Left ventricle myocardium superior (tissue), 1 donor: Measurements from ENCODE around the gene OCSTAMP. TPM values are rescaled to one million over a fixed set of nuclear protein-coding genes. Genes with fewer than 3 reads are reported as not detected.
A peak's percentile ranks its signal among the peaks of the same experiment; 100 is the strongest.

Experiments used
- ATAC-seq: fragments of 200-7000 bp; cut with Tn5 transposase; one replicate; pipeline ENCODE4 v1.9.1; 2020; ENCODE audit warnings: mild to moderate bottlenecking, moderate library complexity
- DNase-seq: peaks from one replicate; pipeline ENCODE4 v3.0.0-alpha.2; 2020
- intact Hi-C: fragments of 100-400 bp; cut with micrococcal nuclease; formaldehyde crosslinking; loops from one replicate; pipeline ENCODE4 v1.11.0; 2022
- total RNA-seq: library from RNA; stranded (reverse); fragmentation: NEBNext Ultra II Directional; extraction: Animal tissue kit (Norgen Biotek cat#: 25700); gene quantifications from one replicate; pipeline ENCODE4 v1.2.1, GENCODE V29; 2021
- donor health status: DM: no; HTN: yes; CAD: no; lungs with severe emphysema.

OCSTAMP gene
- total RNA-seq, 1 donor from 2014 or later = not detected

DNA sequence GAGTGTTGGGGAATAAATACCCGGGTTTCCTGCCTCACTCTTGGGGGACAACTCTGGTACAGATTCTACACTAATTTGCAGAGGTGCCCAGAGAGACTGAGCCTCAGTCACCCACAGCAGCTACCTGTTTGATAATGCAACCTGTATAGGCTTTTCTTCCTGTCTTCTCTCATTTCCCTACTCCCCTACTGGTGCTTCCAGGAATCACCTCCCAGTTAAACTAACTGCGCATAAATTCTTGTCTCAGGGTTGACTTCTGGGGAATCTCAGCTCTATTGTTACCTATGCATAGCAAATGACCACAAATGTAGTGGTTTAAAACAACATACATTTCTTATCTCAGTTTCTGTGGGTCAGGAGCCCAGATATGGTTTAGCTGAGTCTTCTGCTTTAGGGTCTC, 11.3 kb downstream of the OCSTAMP start:
- intact Hi-C loops = no loop called here
- DNase-seq = no peak
- ATAC-seq = no peak

DNA sequence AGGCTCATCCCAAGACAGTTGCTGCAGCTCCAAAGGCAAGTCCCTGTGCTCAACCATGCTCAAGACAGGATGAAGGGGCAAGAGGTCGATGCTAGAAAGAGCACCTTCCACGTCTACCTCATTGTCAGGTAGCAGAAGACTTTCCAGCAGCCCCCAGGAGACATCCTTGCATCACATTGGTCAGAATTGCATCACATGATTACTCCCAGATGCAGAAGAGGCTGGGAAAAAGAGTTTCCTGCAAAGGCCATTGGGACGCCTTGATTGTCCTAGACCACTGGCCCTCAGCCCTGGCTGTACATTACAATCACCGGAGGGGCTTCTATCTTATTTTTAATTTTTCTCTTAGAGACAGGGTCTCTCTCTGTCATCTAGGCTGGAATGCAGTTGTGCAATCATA, 19.8 kb downstream of the OCSTAMP start:
- DNase-seq = no peak
- no peak for ATAC-seq
- intact Hi-C loops = no loop called here

DNA sequence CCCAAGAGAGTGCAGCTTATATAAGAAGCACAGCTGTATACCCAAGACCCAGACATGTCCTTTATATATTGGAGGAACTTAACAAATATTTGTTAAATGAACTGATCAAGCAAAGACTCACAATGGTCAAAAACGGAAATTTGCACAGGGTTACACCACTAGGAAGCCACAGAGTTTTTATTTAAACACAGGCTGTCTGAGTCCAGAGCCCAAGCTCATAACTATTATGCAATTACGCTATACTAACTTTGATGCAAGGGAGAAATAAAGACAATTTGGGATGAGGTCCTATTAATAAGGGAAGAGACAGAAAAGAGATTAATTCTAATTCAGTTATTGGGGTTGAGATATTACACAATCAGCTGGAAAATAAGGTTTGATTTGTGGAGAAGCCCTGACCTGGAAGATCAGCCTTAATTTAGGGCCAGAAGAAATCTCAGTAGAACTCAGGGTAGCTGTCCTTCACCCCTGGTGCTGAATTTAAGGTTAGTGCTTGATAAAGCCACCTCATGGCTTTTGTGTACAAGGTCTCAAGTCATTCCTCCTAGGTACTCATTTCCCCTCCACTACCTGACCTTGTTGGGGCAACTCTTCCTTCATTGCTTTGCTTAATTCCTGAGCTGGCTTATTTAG, 26.6 kb downstream of the OCSTAMP start:
- DNase-seq = no peak
- intact Hi-C loops = no loop called here
- no peak for ATAC-seq

DNA sequence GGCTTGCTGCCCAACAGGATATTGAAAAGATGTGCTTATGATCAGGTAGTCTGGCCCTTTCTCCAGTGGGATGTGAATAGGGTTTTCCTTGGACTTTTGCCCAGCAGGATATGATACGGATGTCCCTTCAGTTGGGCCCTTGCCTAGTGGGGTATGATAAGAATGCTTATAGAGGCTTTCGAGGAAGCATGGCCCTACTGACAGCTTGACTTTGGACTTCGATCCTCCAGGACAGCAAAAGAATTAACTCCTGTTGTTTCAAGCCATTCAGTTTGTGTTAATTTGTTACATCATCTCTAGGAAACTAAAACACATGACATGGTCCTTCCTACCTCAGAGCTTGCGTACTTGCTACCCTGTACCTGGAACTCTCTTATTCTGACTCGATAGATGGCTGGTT, 27.3 kb downstream of the OCSTAMP start:
- DNase-seq = no peak
- intact Hi-C loops = no loop called here
- no peak for ATAC-seq

DNA sequence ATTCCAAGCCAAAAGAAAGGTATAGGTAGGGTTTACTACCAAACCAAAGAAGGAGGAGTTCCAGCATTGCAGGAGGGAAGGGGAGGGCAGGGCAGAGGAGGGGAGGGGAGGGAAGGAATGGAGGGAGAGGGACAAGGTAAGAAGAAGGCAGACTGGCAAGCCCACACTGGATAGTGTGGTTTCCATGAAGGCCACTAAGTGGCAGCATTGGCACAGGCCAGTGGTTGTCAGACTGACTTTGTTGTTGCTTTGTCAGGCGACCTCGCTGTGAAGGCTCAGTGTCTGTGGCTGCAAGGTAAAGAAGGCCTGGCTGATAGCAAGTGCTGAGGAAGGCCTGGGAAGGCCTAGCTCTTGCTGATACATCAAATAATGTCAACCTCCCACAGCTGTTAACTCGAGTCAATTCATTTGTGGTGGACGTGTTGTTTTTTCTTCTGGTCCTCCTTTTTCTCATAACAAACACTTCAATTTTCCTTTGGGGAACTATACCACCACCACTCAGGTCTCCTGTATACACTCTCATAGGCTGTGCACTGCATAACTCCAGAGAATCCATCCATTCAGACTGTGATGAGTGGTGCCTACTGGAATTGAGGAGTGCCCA, 29.4 kb downstream of the OCSTAMP start:
- intact Hi-C loops = no loop called here
- DNase-seq = no peak
- peak; percentile 58 for ATAC-seq

DNA sequence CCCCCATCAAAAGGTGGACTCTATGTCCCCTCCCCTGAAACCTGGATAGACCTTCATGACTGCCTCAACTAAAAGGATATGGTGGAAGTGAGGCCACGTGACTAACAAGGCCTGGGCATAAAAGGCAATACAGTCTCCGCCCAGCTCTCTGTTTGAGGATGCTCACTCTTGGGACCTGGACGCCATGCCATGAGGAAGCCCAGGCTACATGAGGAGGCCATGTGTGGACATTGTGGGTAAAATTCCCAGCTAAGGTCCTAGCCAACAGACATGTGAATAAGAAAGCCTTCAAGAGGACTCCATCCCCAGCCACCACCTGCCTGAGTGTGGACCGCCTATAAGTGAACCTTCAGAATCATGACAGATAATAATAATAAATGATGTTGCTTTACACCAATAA, 29.9 kb downstream of the OCSTAMP start:
- DNase-seq = no peak
- intact Hi-C loops = no loop called here
- no peak for ATAC-seq

DNA sequence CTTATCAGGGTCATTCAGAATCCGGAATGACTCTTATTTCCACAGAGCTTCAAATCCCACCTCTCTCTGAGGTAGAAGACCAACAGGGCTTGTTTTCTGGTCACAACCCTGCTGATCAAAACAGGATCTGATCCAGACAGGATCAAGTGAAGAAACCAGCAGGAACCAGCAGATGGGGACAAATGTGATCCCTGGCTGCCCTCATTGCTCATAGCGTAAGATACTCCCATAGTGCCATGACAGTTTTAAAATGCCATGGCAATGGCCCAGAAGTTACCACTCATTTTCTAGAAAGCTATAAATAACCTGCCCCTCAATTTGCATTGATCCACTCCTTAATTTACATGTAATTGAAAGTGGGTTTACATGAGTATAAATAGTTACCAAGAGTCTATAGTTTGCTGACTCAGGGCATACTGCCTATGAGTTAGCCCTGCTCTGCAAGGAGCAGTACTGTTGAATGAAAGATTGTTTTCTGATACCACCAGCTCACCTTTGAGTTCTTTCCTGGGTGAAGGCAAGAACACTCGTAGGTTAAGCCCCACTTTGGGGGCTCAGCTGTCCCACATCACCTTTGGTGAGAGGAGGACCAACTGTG, 30.9 kb downstream of the OCSTAMP start:
- intact Hi-C loops = no loop called here
- DNase-seq = no peak
- ATAC-seq = no peak

DNA sequence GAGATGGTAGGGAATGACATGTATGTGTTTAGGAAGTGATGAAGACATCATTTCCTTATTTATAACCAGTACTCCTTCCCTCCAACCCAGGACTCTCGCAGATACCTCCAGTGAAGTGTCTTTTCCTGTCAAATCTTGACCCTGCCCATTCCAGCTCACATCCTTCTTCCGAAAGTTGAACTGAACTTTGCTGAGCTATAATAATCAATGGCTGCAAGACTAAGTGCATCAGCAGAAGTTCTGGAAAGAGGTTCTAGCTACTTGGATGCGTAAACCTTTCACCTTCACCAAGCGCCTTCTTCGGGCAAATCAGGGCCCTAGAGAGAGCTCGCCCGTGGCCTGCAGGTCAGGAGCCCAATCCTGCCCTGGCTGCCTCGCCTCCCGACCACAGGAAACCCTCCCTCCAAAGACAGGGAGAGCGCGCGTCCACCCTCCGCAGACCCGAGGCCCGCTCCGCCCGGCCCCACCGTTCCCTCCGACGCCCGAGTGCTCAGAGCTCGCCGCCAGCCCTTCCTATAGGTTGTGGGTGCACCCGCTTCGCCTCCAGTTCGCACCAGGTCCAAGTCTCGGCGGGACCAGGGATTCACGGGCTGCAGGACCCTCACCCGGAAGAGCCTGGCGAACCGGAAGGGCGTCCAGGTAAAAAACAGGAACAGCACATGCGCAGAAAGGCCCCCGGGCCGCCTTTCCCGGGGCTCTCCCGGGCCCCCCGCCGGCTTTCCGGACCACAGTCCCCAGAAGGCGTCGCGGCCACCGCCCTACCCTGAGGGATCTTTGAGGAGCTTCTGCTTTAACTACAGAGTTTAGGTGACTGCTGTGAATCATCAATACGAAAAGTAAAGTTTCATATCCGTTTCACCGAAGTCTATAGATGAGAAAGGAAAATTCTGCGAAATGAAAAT, 37.3 kb downstream of the OCSTAMP start, which contains the start of gene ZNF334:
Gene ZNF334, minus strand, starts transcription at position 617 of the 902 bp plus-strand sequence. CDS start 1,457 bp downstream, outside the sequence.
- peak; percentile 98 for ATAC-seq
- peak; percentile 86 for DNase-seq
- intact Hi-C loops = no loop called here

DNA sequence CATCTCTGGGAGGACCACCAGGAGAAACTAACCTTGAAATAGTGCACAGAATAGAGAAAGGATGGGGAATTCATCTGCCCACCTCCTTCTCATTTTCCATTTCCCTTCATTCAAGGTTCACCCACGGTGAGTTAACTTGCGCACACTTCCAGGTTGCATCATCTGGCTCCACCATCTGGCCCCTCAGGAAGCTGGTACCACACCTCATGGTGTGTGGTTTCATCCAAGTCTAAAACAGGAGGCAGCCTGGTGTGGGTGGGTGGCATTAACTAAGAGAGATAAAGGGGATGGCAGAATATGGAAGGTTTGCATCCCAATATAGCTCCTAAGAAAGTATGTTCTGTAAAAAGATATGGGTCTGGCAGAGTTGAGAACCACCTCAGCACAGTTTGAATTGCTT, 40.9 kb downstream of the OCSTAMP start:
- no peak for ATAC-seq
- intact Hi-C loops = no loop called here
- no peak for DNase-seq

DNA sequence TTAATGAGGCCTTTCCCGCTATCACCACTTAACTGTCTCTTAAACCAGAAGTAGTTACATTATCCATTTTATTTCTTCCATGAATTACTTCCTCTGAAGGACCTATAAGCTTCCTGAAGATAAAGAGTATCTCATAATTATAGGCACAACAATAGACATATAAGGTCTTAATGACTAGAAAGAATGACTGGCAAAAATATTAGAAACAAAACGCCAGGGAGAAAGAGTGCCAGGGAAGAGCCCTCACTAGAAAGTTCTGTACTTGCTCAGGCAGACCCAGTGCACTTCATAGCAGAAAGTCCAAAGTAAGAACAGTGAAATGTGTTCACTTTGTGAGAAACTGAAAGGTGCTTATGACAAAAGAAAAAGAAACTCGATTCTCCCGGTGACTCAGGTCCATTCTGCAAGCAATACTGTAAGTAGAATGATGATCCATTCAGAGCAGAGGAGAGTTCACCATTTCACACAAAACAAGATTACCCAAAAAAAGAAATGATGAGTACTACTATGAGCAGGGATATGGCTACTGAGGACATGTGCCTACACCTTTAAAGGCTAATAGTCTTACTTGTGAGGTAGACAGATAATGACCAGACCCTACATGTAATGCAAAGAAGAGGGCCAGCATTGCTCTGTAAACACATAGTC, 42.6 kb downstream of the OCSTAMP start:
- ATAC-seq (no peak), DNase-seq (no peak)
- intact Hi-C loops = no loop called here

DNA sequence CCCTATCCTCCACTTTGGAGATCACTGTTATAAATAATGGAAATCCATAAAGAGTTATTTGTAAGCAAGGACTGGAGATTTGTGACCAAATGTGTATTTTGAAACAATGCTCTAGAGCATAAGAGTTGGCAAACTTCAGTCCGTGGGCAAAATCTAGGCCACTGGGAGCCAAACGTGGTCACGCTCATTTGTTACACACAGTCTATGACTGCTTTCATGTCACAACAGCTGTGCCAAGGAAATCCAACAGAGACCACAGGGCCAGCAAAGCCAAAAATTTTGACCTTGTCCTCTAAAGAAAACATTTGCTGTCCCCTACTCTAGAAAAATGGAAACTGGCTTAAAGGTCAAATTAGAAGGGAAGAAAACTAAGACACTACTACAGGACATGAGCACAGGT, 44.9 kb downstream of the OCSTAMP start:
- intact Hi-C loops = no loop called here
- ATAC-seq (no peak), DNase-seq (no peak)

DNA sequence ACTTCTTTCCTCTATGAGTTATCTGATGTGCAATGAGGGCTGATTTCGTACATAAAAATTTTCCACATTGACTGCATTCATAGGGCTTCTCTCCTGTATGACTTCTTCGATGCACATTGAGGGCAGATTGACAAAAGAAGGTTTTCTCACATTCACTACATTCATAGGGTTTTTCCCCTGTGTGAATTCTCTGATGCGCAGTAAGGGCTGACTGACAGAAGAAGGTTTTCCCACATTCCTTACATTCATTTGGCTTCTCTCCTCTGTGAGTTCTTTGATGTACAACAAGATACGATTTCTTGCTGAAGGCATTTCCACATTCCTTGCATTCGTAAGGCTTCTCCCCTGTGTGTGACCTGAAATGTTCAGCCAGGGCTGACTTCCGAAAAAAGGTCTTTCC, 48.5 kb downstream of the OCSTAMP start:
- no peak for ATAC-seq
- no peak for DNase-seq
- intact Hi-C loops = no loop called here

DNA sequence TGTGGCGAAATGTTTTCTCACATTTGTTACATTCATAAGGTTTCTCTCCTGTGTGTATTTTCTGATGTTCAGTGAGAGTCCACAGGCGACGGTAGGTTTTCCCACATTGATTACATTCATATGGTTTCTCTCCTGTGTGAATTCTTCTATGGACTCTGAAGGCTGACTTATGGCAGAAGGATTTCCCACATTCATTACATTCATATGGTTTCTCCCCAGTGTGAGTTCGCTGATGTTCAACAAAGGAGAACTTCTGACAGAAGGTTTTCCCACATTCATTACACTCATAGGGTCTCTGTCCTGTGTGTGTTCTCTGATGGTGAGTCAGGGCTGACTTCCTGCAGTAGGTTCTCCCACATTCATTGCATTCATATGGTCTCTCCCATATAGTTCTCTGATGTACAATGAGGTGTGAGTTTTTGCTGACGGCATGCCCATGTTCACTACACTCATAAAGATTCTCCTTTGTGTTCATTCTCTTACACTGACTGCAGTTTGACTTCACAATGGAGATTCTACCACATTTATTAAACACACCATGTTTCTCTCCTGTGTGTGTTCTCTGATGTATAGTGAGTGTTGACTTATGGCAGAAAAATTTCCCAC, 49.0 kb downstream of the OCSTAMP start:
- intact Hi-C loops = no loop called here
- DNase-seq (no peak), ATAC-seq (no peak)

DNA sequence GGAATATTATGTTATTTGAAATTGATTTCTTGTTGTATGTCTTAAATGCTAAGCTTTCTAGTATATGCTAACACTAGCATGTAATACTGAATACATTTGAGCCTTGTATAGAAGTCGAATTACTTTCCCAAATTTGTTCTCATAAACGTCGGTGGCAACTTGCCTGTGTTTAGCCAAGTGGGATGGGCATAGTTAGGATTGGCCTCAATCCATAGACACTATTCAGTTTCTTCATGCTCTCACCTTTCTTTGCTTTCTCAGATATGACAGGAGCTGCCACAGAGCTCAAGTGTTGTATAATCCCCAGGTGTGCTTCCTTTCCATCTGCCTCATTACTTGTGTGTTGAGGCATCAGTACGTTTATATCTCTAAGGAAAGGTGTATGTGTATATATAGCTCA, 56.4 kb downstream of the OCSTAMP start:
- no peak for DNase-seq
- no peak for ATAC-seq
- intact Hi-C loops = no loop called here

DNA sequence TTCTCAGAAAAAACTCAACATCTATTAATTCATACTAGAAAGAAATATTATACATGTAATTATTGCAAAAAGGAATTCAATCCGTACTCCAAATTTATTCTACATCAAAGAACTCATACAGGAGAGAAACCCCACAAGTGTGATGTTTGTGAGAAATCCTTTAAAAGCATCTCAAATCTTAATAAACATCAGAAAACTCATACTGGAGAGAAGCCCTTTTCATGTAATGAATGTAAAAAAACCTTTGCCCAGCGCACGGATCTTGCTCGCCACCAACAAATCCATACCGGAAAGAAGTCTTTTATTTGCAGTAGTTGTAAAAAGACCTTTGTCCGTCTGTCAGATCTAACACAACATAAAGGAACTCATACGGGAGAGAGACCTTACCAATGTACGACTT, 59.1 kb downstream of the OCSTAMP start:
- no peak for ATAC-seq
- intact Hi-C loops = no loop called here
- DNase-seq = no peak
